Measurements from ENCODE around the gene SARDH. TPM values are rescaled to one million over a fixed set of nuclear protein-coding genes. Genes with fewer than 3 reads are reported as not detected.
"Not testable (repeated sequence)": the region's sequence is repeated elsewhere in the genome, so short reads cannot be mapped to it uniquely, and the experiment has no call there.

SARDH gene
- total RNA-seq, 1 experiment from 2014 or later = 9.9 TPM

GRCh38 chr9:133677126-133678010 is 60.8 kb downstream of the SARDH start:
- no peaks in the 10 kb centered on the region for H3K36me3 ChIP-seq (ENCODE audit: low read depth)
- CTCF ChIA-PET = no interaction called here
- no peak overlapping the region for H3K4me2 ChIP-seq
- H2AFZ ChIP-seq = no peak overlapping the region
- H3K27ac ChIP-seq = no peak overlapping the region
- BruUV-seq (replicated peaks) = no TSS peak
- H3K27me3 ChIP-seq (ENCODE audit: insufficient read depth, low read depth) = peaks cover 99% of the 10 kb centered on the region
- intact Hi-C loops (cut with micrococcal nuclease; ENCODE audit: unreplicated experiment) = no loop called here
- POLR2A ChIA-PET (ENCODE audit: unreplicated experiment) = no interaction called here
- no peak overlapping the region for H3K4me3 ChIP-seq
- no peaks in the 10 kb centered on the region for H4K20me1 ChIP-seq (ENCODE audit: insufficient read depth)
- no peaks in the 10 kb centered on the region for H3K4me1 ChIP-seq (replicated peaks; ENCODE audit: insufficient read depth)
- TF ChIP-seq EZH2 (IDR thresholded peaks at IDR 0.05; ENCODE audit: low read depth) (no peak), CTCF (conservative IDR thresholded peaks at IDR 0.05) (no peak)
- H3K9me3 ChIP-seq (ENCODE audit: insufficient read depth, low read depth) = no peaks in the 10 kb centered on the region
- no peak for DNase-seq
- H3F3A ChIP-seq (ENCODE audit: insufficient read depth, low read depth) = no peaks in the 10 kb centered on the region
- H3K9me2 ChIP-seq (ENCODE audit: insufficient read depth) = no peaks in the 10 kb centered on the region
- H3K79me2 ChIP-seq (ENCODE audit: low read depth) = no peaks in the 10 kb centered on the region

- no peaks in the 10 kb centered on the region for H3K36me3 ChIP-seq (ENCODE audit: low read depth)
- no TSS peak for BruUV-seq (replicated peaks)
- TF ChIP-seq EZH2 (IDR thresholded peaks at IDR 0.05; ENCODE audit: low read depth) (no peak), CTCF (conservative IDR thresholded peaks at IDR 0.05) (no peak)
- no peaks in the 10 kb centered on the region for H3K79me2 ChIP-seq (ENCODE audit: low read depth)
- no peaks in the 10 kb centered on the region for H3K9me2 ChIP-seq (ENCODE audit: insufficient read depth)
- no peaks in the 10 kb centered on the region for H3F3A ChIP-seq (ENCODE audit: insufficient read depth, low read depth)
- intact Hi-C loops (cut with micrococcal nuclease; ENCODE audit: unreplicated experiment) = no loop called here
- DNase-seq = no peak
- no peaks in the 10 kb centered on the region for H3K9me3 ChIP-seq (ENCODE audit: insufficient read depth, low read depth)
- H4K20me1 ChIP-seq (ENCODE audit: insufficient read depth) = no peaks in the 10 kb centered on the region
- H3K4me2 ChIP-seq = no peak overlapping the region
- ChIA-PET CTCF (interaction anchor here (0.6 kb wide), 2 partner anchors 8 to 110 kb away, joined by 5 to 14 read pairs; no protein-coding TSS in a partner anchor), POLR2A (ENCODE audit: unreplicated experiment) (no interaction called here)
- no peak overlapping the region for H2AFZ ChIP-seq
- H3K4me1 ChIP-seq (replicated peaks; ENCODE audit: insufficient read depth) = no peaks in the 10 kb centered on the region
- no peak overlapping the region for H3K4me3 ChIP-seq
- H3K27ac ChIP-seq = no peak overlapping the region
- H3K27me3 ChIP-seq (ENCODE audit: insufficient read depth, low read depth) = peaks cover 100% of the 10 kb centered on the region
Measured at GRCh38 chr9:133676450-133676849, 61.7 kb downstream of the SARDH start.

GRCh38 chr9:133675796-133676195 is 62.4 kb downstream of the SARDH start:
- H3K27me3 ChIP-seq (ENCODE audit: insufficient read depth, low read depth) = peaks cover 100% of the 10 kb centered on the region
- DNase-seq; H2AFZ ChIP-seq; H3K36me3 ChIP-seq (ENCODE audit: low read depth); H4K20me1 ChIP-seq (ENCODE audit: insufficient read depth); H3K9me3 ChIP-seq (ENCODE audit: insufficient read depth, low read depth); H3K9me2 ChIP-seq (ENCODE audit: insufficient read depth); H3K27ac ChIP-seq; H3F3A ChIP-seq (ENCODE audit: insufficient read depth, low read depth); BruUV-seq (replicated peaks); H3K4me1 ChIP-seq (replicated peaks; ENCODE audit: insufficient read depth); intact Hi-C loops (cut with micrococcal nuclease; ENCODE audit: unreplicated experiment); H3K79me2 ChIP-seq (ENCODE audit: low read depth); H3K4me3 ChIP-seq; H3K4me2 ChIP-seq; POLR2A ChIA-PET (ENCODE audit: unreplicated experiment): not testable (repeated sequence)
- CTCF ChIA-PET = interaction anchor here (0.6 kb wide), 1 partner anchor 9 kb away, joined by 5 read pairs; no protein-coding TSS in a partner anchor

All from PC-9 (cell line).